ENCODE measurements around the gene HIGD2B.
"Not testable (repeated sequence)": the region's sequence is repeated elsewhere in the genome, so short reads cannot be mapped to it uniquely, and the experiment has no call there.

HIGD2B gene

DNA sequence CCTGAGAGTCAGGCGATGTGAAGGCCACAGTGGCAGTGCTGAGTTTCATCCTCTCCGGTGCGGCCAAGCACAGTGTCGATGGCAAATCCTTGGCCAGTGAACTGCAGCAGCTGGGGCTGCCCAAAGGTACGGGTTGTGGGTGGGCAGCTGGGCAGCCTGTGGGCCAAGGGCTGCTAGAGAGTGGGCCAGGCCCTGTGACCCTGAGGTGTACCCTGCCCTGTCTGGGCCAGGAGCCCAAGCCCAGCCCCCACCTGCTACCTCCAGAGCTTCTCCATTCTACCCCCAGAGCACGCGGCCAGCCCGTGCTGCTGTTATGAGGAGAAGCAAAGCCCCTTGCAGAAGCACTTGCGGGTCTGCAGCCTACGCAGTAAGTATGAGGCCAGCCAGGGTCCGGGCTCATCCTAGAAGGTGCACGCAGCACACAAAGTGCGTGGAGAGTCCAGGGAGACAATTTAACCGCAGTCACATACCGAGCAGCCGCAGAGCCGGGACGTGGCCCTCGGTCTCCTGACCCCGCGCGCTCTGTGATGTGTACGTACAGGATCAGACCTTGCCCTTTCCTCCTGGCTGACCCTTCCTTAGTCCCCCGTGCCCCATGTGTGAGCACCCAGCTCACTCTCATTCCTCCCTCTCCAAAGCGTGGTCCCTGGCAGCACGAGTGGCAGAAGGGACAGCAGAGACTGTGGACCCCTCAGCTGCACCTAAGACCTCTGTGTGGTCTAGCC, 46.1 kb downstream of the HIGD2B start:
- H3K4me3 ChIP-seq (ENCODE audit: low read depth, low read length); in situ Hi-C loops (cut with HindIII; ENCODE audit: low sequenced_read_pairs); DNase-seq (ENCODE audit: low read depth, low spot score): not testable (repeated sequence)

DNA sequence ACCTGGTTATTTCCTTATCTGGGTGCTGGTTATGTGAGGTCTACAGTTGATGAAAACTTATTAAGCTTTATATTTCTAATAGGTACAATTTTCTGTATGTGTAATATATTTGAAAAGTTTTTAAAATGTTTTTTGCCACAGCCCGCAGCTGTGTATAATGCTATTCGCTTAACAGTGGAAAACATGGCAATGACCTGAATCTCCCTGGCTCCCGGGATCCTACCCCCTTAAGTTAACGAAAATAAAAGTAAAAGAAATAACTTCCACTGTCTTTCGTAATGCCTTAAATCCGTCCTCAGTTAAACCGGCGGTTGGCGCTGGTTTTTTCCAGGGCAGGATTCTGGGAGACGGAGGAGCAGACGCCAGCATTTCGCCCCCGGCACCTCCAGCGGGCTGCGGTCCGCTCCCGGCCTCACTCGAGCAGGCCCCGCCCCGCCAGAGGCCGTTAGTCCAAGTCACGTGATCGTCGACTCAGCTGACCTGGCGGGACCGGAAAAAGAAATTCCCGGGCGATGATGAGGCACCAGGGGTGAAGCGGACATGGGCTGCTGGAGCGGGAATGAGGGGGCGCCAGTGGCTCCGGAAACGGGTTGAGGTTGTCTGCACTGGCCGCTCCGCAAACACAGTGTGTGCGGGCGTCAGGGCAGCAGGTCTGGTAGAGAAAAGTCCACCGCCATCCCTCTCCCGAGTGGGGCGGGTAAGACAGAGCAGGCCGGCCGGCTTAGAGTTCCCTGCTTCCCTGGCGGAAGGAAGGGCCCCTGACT, 49.3 kb downstream of the HIGD2B start:
- H3K4me3 ChIP-seq (ENCODE audit: low read depth, low read length): peak overlapping the region; percentile 34
- in situ Hi-C loops (cut with HindIII; ENCODE audit: low sequenced_read_pairs): not testable (repeated sequence)
- peak; percentile 83 for DNase-seq (ENCODE audit: low read depth, low spot score)

DNA sequence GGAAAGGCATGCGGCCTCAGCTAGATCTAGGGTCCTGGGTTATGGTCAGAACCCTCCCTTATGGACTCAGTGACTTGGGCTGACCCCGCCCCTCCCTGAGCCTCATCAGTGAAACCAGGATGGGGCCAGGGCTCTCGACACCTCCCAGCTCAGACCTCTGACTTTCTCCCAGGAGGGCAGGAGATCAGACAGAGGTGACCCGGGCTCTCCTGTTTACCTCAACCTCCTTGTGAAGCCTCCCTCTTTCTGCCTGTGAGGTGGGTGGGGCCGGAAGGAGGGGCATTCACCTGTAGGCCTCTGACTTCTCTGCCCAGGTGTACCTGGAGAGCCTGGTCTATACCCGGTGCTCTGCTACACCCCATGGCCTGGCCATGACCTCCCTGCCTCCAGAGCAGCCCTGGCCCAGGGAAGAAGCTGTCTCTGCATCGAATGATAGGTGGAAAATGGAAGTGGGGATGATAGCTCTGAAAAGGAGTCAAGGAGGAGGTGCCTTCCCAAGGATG, 56.9 kb downstream of the HIGD2B start:
- H3K4me3 ChIP-seq (ENCODE audit: low read depth, low read length); in situ Hi-C loops (cut with HindIII; ENCODE audit: low sequenced_read_pairs); DNase-seq (ENCODE audit: low read depth, low spot score): not testable (repeated sequence)

DNA sequence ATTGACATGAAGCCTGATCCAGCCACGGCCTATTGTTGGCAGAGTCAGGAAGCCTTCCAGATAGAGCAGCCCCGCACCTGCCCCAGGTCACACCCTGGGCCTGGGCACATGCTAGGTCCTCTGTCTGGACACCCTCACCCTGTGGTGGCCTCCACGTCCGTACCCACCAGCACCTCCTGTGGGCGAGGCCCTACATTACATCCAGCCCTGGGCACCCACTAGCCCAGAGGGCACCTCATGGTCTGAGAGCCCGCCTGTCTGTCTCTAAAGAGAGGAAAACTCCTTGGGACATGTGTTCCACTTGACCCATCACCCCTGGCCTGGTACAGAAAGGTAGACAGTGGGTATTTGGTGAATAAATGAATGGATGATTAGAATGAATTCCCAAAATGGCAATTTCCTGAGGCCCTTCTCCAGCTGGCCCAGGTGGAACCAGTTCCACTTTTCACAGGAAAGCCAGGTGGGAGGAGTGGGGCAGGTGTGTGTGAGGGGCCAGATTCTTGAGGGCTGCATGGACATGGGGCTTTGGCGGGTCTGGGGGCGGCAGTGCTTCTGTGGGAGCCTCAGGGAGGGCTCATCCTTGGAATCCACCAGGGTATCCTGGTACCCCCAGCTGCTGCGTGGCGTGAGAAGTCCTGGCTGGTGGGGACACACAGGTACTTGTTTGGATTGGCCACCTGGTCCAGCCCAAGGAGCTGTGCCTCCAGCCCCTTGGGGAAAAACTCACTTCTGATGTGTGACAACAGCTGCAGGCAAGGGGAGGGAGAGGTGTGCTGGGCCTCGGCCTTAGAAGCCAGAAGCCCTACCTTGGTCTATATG, 57.5 kb downstream of the HIGD2B start:
- in situ Hi-C loops (cut with HindIII; ENCODE audit: low sequenced_read_pairs); H3K4me3 ChIP-seq (ENCODE audit: low read depth, low read length); DNase-seq (ENCODE audit: low read depth, low spot score): not testable (repeated sequence)
- TF ChIP-seq, protein P1, sequence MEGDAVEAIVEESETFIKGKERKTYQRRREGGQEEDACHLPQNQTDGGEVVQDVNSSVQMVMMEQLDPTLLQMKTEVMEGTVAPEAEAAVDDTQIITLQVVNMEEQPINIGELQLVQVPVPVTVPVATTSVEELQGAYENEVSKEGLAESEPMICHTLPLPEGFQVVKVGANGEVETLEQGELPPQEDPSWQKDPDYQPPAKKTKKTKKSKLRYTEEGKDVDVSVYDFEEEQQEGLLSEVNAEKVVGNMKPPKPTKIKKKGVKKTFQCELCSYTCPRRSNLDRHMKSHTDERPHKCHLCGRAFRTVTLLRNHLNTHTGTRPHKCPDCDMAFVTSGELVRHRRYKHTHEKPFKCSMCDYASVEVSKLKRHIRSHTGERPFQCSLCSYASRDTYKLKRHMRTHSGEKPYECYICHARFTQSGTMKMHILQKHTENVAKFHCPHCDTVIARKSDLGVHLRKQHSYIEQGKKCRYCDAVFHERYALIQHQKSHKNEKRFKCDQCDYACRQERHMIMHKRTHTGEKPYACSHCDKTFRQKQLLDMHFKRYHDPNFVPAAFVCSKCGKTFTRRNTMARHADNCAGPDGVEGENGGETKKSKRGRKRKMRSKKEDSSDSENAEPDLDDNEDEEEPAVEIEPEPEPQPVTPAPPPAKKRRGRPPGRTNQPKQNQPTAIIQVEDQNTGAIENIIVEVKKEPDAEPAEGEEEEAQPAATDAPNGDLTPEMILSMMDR (IDR thresholded peaks at IDR 0.05; ENCODE audit: low read depth, low read length): peak; percentile 28

DNA sequence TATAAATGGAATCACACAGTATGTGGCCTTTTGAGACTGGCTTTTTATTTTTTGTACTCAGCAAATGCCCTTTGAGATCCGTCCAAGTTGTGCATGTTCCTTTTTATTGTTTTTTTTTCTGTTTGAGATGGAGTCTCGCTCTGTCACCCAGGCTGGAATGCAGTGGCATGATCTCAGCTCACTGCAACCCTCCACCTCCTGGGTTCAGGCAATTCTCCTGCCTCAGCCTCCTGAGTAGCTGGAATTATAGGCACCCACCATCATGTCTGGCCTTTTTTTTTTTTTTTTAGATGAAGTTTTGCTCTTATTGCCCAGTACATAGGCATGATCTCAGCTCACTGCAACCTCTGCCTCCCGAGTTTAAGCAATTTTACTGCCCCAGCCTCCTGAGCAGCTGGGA, 59.8 kb downstream of the HIGD2B start:
- peak; percentile 24 for DNase-seq (ENCODE audit: low read depth, low spot score)
- H3K4me3 ChIP-seq (ENCODE audit: low read depth, low read length); in situ Hi-C loops (cut with HindIII; ENCODE audit: low sequenced_read_pairs): not testable (repeated sequence)
